Raji (cell line): ENCODE data around the gene CA5A.

Experiments
- POLR2A ChIP-seq: IDR thresholded peaks from 2 replicates; pipeline ENCODE4 v1.6.1; 2011; ENCODE audit warnings: low read depth, low read length, control low read depth; ENCODE audit not compliant: insufficient read depth

CA5A gene

DNA sequence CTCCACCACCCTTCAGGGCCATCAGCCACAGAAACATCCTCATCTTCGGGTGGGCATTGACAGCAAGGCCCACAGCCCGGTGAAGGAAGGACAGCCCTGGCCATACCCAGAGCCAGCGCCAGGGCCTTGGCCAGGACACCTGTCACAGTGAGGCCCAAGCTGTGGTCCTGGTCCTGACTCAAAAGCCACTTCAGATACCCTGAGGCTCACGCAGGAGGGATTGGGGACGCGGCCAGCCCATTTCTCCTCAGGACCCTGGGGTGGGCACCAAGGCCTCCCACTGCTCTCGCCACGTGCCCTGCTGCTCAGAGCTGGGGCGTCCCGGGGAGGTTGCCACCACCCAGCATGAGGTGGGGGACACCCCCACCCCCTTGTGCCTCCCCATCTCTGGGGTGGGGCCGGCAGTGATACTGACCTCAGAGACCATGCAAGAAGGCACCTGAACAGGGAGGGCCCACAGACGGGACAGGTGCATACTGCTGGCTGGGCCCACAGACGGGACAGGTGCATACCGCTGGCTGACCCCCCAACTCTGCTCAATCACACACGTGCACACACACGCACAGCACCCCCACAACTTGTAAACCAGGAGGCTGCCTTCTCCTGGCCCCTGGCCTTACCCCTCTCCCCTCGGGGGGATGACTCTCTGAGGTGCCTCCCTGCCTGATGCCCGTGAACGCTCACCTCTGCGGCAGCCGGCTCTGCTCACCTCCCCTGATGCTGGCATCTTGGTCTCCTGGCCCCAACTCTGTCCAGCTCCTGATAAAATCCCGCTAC lies 81.2 kb downstream of the CA5A start:
- TF ChIP-seq POLR2A = no peak

DNA sequence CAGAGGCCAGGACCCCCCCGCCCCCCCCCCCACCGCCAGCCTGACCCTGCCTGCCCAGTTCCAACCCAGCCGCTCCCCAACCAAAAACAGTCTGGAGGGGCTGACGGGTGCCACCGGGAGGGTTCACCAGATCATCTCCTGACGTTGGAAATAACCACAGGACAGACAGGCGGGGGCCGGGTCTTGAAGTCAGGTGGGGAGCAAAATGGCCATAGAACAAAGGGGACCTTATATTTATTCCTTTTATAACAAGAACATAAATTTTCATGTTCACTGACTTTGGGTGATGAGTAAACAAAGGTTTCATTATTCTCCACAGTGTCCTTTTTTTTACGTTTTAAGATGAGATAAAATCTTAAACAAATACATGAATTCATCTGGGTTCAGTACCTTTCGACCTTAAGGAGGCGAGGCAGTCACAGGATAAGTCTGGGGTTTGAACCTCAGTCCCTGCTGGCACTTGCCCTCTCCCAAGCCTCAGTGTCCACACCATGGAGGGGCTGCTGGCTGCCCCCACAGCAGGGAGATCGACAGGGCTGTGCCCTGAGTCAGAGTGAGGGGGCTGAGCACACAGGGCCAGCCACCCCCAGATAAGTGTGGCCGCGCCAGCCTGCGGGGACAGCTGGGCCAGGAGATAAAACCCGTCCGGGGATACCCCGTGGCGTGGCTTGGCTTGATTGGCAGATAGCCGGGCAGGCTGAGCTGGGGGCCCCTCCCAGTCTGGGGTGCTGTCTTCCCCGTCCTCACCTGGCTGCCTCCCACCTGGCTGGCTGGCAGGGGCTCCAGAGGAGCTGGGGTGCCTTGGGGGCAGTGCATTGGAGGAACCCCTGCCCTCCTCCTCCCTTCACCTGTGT lies 82.0 kb downstream of the CA5A start:
- TF ChIP-seq POLR2A = no peak

DNA sequence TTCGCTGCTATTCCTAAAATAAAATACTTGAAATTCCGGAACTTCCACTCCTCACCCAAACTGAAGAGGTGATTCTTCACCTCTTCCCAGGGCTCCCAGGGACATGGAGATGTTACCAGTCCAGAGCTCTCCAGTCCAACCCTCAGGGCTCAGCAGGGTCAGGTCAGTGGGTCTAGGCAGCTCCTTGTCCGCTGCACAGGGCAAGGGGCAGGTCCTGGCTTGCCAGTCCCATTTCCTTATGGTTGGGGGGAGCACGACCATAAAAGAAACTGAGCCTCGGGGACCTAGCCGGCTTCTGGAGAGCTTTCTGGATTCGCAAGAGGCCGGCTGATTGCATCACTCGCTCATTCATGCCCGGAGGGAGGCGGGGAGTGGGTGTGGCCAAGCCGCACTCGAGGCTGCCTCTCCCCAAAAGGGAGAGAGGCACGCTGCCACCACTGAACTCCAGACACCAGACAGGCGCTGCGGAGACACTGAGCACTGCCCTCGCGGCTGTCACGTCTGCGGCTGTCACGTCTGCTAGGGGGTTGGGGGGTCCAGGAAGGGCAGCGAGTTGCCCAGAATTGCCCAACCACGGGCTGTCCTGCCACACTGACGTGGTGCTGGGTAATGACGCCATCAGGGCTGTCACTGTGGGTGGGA lies 82.8 kb downstream of the CA5A start:
- no peak for TF ChIP-seq POLR2A

DNA sequence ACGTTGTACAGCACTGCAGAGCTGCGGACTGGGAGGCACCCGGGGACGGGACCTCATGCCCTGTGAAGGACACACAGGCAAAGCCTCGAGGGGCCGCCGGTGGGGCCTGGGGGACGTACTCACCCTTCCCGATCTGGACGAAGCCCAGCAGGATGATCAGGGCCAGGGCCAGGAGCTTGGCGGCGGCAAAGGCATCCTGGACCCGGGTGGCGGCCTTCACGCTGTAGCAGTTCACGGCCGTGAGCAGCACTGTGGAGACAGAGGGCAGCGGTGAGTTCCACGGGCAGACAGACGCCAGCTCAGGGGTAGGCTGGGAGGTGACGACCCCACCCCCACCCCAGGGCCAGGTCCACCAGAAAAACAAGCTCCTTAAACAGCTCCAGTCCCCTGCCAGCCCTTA lies 84.7 kb downstream of the CA5A start:
- TF ChIP-seq POLR2A = no peak

DNA sequence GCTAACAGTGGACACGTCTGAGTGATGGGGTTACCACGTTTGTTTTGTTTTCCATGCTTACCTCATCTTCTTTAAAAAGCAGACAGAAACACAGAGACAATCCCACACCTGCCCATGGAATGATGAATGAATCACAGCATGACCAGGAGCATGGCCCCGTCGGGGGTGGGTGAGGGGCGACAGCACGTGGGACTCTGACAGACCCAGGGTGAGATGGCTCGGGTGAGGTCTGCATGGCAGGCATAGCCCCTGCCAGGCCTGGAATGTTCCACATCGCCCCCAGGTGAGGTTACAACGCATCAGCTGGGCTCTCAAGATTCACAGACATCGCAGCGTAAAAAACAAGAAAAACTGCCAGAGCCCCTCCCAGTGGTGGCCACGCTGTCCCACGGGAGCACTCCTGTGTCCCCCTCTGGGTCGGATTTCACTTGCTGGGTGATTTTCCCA lies 85.2 kb downstream of the CA5A start:
- no peak for TF ChIP-seq POLR2A

DNA sequence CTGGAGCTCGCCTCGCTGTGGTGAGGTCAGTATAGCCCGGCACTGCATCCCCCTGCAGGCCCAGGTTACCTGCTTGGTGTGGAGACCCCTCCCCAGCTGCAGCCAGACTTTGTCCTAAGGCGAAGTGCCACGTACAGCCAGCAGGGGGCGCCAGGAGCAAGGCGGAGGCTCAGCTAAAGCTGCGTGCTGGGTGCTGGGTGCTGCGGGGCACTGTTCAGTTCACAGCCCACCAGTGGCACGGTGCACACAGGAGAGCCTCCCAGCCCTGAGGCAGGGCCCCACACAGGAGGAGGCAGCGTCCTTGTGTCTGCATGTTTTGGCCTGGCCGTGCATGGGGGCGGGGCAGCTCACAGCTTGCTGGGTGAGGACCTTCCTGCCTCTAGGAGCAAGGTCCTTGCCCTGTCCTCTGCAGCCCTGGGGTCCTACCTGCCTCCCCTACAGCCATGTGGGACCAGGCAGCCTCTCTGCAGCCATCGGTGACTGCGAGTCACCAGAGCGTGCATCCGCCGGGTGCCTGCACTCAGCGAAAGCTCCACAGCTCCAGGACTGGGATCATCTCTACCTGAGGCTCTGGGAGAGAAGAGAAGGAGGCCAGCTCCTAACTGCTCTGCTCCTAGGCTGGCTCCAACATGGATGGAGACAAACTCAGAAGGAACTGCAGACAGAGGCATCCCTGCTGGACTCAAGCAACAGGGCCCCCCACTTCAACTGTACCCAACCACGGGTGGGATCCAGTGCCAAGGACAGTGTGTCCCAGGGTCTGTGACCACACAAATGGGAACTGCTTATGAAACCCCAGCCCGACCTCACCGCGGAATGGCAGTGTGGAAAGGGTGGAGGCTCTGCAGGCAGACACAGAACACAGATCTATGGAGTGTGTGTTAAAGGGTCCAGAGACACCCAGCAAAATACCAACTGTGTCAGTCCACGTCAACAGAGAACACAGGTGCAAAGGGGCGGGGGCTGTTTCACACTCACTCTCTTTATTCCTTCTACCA lies 86.0 kb downstream of the CA5A start:
- TF ChIP-seq POLR2A = no peak

DNA sequence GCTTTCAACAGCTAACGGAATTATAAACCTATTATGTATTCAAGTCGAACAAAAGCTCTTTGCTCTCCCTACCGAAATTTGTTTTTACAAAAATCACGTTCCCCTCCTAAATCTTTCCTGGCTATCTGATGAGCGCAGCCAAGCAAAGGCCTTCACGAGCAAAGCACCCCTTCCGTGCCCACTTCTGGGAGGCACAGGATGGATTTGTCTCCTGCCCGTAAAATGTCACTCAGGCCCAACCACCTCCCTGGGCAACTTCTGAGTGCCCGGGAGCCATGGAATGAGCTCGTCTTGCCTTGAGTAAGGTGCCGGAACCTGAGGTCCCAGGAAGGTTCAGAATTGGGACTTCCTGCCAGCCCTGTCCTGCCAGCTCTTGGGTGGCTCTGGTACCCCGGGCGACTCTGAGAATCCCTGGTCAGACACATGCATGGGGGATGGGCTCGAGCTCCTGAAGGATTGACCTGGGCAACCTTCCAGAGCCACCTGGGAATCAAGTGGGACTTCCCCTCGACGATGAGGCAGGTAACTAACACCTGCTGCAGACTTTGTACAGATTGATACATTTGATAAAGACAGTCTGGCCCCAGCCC lies 86.8 kb downstream of the CA5A start:
- no peak for TF ChIP-seq POLR2A

DNA sequence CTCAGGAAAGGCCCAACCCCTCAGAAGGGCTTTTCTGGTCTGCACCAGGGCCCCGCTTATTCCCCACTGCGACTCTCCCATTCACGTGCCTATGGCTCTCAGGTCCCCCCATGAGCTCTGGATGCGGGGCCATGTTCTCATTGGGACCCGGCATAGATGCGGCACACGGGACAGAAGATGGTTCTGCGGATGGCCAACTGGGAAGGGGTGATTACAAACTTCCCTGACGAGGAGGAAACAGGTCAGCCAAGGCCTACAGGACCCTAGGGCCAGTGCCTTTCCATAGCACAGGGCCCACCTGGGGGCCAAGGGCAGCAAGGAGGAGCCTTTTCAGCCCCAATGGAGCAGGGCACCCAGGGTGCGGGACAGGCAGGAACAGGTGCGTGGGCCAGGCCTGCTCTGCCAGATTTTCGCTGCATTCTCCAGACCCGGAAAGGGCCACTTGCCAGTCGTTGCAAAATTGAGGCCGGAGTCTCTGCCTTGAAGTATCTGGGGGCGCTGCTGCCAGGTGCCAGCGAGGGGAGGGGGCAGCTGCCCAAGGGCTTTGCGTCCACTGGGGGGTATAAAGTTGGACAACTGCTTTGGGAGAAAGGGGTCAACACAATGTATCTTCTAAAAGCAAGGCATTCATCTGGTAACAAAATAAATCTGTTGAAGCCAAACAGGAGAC lies 87.5 kb downstream of the CA5A start:
- TF ChIP-seq POLR2A = no peak

DNA sequence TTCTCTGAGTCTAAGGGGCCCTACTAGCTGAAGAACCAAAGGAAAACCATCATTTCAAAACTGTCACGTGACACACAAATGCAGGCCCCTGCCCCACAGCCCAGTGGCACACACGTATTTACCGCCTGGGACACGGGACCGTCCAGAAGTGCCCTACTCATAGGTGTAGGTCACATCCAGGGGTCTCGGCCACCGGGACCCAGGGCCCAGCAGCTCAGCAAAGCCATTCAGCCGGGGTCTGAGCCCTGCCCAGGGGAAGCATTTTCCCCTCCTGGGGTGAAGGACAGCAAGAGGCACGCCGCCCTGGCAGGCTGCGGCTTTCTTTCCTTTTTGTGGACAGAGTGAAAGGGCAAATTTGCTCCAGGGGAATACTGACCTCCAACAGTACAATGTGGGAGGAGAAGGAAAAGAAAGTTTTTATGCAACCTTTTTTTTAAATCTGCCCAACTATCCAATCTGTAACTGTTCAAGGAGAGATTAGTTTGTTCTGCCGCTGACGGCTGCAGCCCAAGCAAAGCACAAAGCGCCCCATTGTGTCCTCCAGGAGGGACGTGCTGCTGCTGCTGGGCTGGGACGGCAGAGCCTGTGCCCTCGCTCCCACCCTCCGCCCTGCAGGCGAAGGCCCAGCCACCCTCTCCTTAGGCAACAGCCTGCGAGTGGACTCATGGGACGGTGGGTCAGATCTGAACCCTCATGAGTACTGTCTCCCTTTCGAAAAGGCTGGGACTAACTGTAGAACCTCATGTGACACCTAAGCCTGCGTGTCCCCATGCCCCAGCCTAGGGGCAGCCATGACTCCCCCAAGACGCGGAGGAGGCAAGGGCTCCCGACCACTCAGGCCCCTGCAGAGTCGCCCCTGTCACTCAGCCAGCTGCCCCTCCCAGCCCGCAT lies 88.3 kb downstream of the CA5A start:
- TF ChIP-seq POLR2A = no peak

DNA sequence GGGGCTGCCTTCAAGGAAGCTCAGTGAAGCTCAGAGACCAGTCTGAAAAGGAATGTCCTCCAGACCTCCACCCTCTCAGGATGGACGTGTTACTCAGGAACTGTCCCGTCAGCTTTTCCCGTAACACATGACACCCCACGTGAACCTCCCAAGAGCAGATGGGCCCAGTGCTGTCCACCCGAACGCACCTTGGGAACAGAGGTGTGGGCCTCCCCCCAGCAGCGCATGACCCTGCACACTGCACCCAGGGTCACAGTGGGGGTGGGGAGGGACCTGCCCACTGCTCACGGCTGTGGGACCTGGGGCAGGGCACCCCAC lies 88.9 kb downstream of the CA5A start:
- TF ChIP-seq POLR2A = no peak

DNA sequence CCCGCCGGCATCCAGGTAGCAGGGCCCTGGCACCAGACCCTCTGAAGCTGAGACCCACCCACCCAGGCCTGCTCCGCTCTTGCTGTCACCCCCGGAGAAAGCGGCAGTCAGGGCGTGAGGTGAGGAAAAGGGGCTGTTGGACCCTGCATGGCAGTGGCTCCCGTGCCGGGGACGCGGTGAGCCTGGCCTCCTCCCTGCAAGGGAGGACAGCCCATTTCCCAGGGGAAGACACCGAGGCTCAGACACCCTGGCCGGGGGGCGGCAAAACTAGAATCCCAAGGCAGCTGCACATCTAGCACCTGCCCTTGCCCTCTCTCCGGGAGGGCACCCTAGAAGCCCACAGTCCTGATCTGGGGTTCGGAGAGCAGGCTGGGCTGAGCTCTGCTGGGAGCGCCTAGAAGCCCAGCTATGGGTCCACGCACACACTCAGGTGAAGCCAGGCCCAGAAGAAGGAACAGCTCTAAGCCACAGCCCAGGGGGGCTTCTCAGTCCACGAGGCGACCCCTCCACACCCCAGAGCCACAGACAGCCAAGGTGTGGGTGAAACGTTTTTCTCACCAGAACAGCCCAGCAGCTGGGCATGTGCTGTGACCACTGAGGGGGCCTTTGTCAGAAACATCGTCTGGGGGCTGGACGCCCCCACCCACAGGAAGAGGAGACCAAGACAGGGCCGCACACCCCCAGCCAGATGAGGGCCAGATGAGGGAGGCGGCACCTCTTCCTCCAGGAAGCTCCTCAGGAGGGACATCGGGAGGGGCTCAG lies 89.4 kb downstream of the CA5A start:
- TF ChIP-seq POLR2A = no peak
